Esophagus muscularis mucosa (tissue), 4 donors: ENCODE results near the gene TJP1. TPM values are rescaled to one million over a fixed set of nuclear protein-coding genes. Genes with fewer than 3 reads are reported as not detected.

ENCODE experiments used
- DNase-seq: peaks from one replicate; pipeline ENCODE4 v3.0.0-alpha.2; 2017; ENCODE audit errors: extremely low spot score
- H3K27ac ChIP-seq, 4 donors: fragments of 200-600 bp; sonication (generic); replicated peaks in 1 of 4; 1 replicate in 3 of 4; 2 replicates in 1 of 4; pipeline ENCODE4 v1.5.1; 2016 to 2019; ENCODE audit warnings: mild to moderate bottlenecking in 1 of 4
- H3K27me3 ChIP-seq, 4 donors: fragments of 200-600 bp; sonication (generic); one replicate each; pipeline versions ENCODE4 v1.5.1 to v1.6.0; 2016 to 2019
- H3K36me3 ChIP-seq, 4 donors: fragments of 200-600 bp; sonication (generic); one replicate each; pipeline ENCODE4 v1.5.1; 2016 to 2019
- H3K4me1 ChIP-seq, 4 donors: fragments of 200-600 bp; sonication (generic); one replicate each; pipeline ENCODE4 v1.5.1; 2016 to 2019
- H3K4me3 ChIP-seq, 4 donors: fragments of 200-600 bp; sonication (generic); 1 replicate in 2 of 4; 2 replicates in 2 of 4; pipeline ENCODE4 v1.5.1; 2016 to 2019; ENCODE audit warnings: mild to moderate bottlenecking in 4 of 4, moderate library complexity in 1 of 4
- H3K9me3 ChIP-seq, 4 donors: fragments of 200-600 bp; sonication (generic); 1 replicate in 3 of 4; 2 replicates in 1 of 4; pipeline ENCODE4 v1.5.1; 2016 to 2019
- EP300 ChIP-seq: sonication (generic); formaldehyde crosslinking; IDR thresholded peaks from one replicate; pipeline ENCODE4 v1.6.1; 2017; ENCODE audit warnings: antibody characterized with exemption
- POLR2A ChIP-seq: fragments of 450-650 bp; IDR thresholded peaks from one replicate; pipeline ENCODE4 v1.6.1; 2017; ENCODE audit warnings: antibody characterized with exemption, moderate library complexity, mild to moderate bottlenecking, low read depth
- POLR2AphosphoS5 ChIP-seq, 2 donors: sonication (generic); formaldehyde crosslinking; IDR thresholded peaks; one replicate each; pipeline ENCODE4 v1.6.1; 2017; ENCODE audit warnings: antibody characterized with exemption in 2 of 2
- WGBS: methylation state at CpG from one replicate; pipeline ENCODE4 v1.1.5; 2018; 5-methylcytosine and 5-hydroxymethylcytosine counted together
- intact Hi-C: fragments of 100-400 bp; cut with DNase I; formaldehyde crosslinking; loops from one replicate; pipeline ENCODE4 v1.15.1; 2023
- total RNA-seq, 4 donors: library from RNA; depleted of rRNA; stranded (reverse); fragments of >200 nt; gene quantifications; one replicate each; pipeline versions ENCODE4 v1.1.0 to v1.2.1, GENCODE V29; 2016
- TF ChIP-seq, protein P1 (sequence below), 3 experiments: fragments of 200-600 bp in 2 of 3; fragments of 450-650 bp in 1 of 3; sonication (generic) in 2 of 3; IDR thresholded peaks; one replicate each; pipeline ENCODE4 v1.5.1; 2017 to 2019; ENCODE audit warnings: antibody characterized with exemption in 3 of 3, mild to moderate bottlenecking in 2 of 3, moderate library complexity in 1 of 3

TJP1 gene
- total RNA-seq: 100 to 1,000 TPM in 1 of 4 donors, 10 to 100 TPM in 3; 69.4 to 108 (median 90.2) TPM

DNA sequence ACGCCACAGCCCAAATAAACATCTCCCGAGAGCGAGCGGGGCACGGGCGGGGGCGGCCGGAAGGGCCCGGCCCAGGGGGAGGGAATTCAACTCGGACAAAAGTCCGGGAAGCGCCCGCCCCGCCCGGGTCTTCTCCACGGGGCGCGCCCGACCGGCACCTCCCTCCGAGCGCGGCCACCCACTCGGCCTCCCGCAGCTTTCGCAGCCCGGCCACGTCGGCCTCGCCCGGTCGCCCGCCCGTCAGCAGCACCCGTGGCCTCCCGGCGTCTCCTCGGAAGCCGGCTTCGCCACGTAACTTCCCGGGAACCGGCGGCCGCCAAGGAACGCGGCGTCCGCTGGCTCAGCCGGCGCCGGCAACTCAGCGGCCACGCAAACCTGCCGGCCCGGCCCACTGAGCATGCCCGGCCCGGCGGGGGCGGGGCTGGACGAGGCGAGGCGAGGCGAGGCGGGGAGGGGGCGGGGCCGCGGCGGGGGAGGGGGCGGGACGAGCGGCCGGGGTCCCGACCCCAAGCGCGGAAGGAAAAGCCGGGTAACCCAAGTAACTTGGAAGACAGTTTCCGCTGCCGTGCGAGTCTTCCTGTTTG, at the start of gene TJP1:
TJP1 (minus strand) TSS at position 369 of the 584 bp plus-strand sequence. CDS start 440 bp downstream, outside the sequence.
- peak; percentile 93 for DNase-seq

DNA sequence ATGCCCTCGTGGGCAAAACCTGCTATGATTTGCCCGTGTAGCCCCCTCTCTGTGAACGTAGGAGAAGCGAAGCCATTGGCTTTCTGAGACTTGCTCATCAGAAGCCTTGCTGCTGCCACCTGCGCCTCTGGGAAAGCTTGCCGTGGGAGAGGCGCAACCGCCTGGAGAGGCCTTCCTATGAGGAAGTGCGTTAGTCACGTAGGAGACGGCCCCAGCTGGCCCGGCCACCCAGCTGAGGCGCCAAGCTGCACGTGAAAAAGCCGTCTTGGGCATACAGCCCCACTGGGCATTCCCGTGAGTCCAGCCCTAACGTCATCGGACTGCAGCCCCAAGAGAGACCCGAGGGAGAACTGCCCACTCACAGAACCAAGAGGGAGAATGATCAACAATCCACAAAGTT, 49.1 kb upstream of the TJP1 start:
- no peaks in the 10 kb centered on the region for H3K36me3 ChIP-seq
- H3K27ac ChIP-seq: peak overlapping the region in 3 of 4 donors; percentile 13 to 22 (median 16)
- no peaks in the 10 kb centered on the region for H3K27me3 ChIP-seq
- H3K9me3 ChIP-seq: no peaks in the 10 kb centered on the region
- no peak overlapping the region for H3K4me3 ChIP-seq
- TF ChIP-seq POLR2AphosphoS5 (IDR thresholded peaks at IDR 0.05): peak; percentile 31 to 52
- TF ChIP-seq, protein P1, sequence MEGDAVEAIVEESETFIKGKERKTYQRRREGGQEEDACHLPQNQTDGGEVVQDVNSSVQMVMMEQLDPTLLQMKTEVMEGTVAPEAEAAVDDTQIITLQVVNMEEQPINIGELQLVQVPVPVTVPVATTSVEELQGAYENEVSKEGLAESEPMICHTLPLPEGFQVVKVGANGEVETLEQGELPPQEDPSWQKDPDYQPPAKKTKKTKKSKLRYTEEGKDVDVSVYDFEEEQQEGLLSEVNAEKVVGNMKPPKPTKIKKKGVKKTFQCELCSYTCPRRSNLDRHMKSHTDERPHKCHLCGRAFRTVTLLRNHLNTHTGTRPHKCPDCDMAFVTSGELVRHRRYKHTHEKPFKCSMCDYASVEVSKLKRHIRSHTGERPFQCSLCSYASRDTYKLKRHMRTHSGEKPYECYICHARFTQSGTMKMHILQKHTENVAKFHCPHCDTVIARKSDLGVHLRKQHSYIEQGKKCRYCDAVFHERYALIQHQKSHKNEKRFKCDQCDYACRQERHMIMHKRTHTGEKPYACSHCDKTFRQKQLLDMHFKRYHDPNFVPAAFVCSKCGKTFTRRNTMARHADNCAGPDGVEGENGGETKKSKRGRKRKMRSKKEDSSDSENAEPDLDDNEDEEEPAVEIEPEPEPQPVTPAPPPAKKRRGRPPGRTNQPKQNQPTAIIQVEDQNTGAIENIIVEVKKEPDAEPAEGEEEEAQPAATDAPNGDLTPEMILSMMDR (IDR thresholded peaks at IDR 0.05): no peak
- TF ChIP-seq EP300: no peak
- peaks cover 0 to 11% (median 3%) of the 10 kb centered on the region in 4 donors for H3K4me1 ChIP-seq
- 79% methylated on average over 19 of the region's 19 CpGs for WGBS
- no peak for DNase-seq
- intact Hi-C loops: no loop called here

More for the DNA sequence above, at the start of gene TJP1:
- Histone ChIP-seq H3K9me3 (no peaks in the 10 kb centered on the region), H3K4me3 (peak within 1 kb of the TSS; percentile 76 to 93 (median 89)), H3K36me3 (no peaks in the 10 kb centered on the region), H3K4me1 (peaks cover 10 to 39% (median 29%) of the 10 kb centered on the region in 4 donors), H3K27ac (peak within 1 kb of the TSS; percentile 94 to 99 (median 98)), H3K27me3 (no peaks in the 10 kb centered on the region)
- TF ChIP-seq POLR2A: peak; percentile 81
- TF ChIP-seq POLR2AphosphoS5 (IDR thresholded peaks at IDR 0.05): peak; percentile 81 to 93
- TF ChIP-seq, protein P1 (IDR thresholded peaks at IDR 0.05): no peak
- 0% methylated on average over 7 of the region's 80 CpGs for WGBS
- intact Hi-C loops: loop anchor here (5.0 kb wide), 1 partner anchor 65 kb away; no protein-coding TSS in a partner anchor

DNA sequence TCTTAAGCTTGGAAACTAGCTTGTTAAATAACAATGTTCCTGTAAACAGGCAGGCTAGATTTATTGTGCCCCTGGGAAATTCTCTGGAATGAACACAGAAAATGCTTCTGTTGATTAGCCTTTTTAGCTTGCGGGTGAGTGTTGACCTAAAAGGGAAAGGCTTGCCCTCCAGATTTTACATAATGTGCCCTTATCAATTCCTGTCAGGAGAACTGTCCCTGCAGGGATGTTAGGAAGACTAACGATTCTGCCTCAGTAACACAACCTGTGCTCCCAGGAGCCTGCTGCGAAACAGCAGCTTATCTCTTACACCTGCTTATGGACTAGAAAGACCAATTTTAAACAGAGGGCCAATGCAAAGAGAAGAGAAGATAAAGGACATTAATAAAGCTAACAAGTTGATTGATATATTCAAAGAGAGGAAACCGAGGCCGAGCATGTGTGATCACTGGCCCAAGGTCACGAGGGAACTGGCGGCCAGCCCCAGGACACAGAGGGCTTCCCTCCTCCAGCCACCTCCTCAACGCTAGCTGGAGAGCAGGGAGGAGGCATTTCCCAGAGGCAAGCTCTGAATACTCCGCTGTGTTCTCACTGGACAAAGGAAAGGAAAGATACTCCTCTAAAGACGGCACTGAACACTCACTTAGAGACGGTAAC, 48.4 kb upstream of the TJP1 start:
- peaks cover 0 to 14% (median 3%) of the 10 kb centered on the region in 4 donors for H3K4me1 ChIP-seq
- intact Hi-C loops: no loop called here

DNA sequence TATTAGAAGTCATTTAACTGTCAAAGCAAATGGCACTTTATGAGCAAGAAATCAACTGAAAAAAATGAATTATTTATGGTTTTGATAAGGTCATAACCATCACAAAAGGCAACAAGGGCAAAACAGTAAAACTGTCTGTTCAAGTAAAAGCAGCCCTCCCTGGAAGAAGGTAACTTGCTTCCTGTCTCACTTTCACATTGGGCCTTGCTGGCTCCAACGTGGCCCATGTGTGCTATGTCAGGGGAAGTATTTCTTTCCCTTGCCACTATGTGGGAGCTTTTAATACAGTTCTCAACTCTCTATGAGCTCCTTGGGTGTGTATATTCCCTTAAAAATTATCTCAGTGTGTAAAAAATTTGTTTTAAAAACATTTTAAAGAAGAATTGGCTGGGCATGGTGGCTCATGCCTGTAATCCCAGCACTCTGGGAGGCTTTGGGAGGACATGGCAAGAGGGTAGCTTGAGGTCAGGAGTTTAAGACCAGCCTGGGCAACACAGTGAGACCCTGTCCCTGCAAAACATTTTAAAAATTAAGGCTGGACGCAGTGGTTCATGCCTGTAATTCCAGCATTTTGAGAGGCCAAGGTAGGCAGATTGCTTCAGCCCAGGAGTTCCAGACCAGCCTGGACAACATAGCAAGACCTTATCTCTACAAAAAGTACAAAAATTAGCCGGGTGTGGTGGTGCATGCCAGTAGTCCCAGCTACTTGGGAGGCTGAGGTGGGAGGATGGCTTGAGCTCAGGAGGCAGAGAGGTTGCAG, 45.2 kb upstream of the TJP1 start:
- H3K27ac ChIP-seq: no peak overlapping the region

More for the DNA sequence above, 48.4 kb upstream of the TJP1 start:
- TF ChIP-seq POLR2A (no peak), EP300 (no peak), POLR2AphosphoS5 (IDR thresholded peaks at IDR 0.05) (no peak)
- TF ChIP-seq, protein P1 (IDR thresholded peaks at IDR 0.05): no peak
- H3K36me3 ChIP-seq: no peaks in the 10 kb centered on the region
- H3K27ac ChIP-seq: peak overlapping the region in 3 of 4 donors; percentile 13 to 22 (median 16)
- no peaks in the 10 kb centered on the region for H3K27me3 ChIP-seq
- 62% methylated on average over 11 of the region's 11 CpGs for WGBS
- DNase-seq: no peak
- peak overlapping the region in 1 of 4 donors; percentile 24 for H3K4me3 ChIP-seq
- H3K9me3 ChIP-seq: no peaks in the 10 kb centered on the region

More for the DNA sequence above, 45.2 kb upstream of the TJP1 start:
- H3K9me3 ChIP-seq: no peaks in the 10 kb centered on the region
- no peaks in the 10 kb centered on the region for H3K36me3 ChIP-seq
- 78% methylated on average over 3 of the region's 3 CpGs for WGBS
- H3K27me3 ChIP-seq: no peaks in the 10 kb centered on the region
- DNase-seq: no peak
- peaks cover 0 to 23% (median 3%) of the 10 kb centered on the region in 4 donors for H3K4me1 ChIP-seq
- intact Hi-C loops: no loop called here
- no peak for TF ChIP-seq EP300
- TF ChIP-seq, protein P1 (IDR thresholded peaks at IDR 0.05): no peak
- TF ChIP-seq POLR2A: no peak
- no peak for TF ChIP-seq POLR2AphosphoS5 (IDR thresholded peaks at IDR 0.05)
- H3K4me3 ChIP-seq: no peak overlapping the region
